Measurements from ENCODE around the gene CREBZF. TPM values are rescaled to one million over a fixed set of nuclear protein-coding genes. Genes with fewer than 3 reads are reported as not detected.
A peak's percentile ranks its signal among the peaks of the same experiment; 100 is the strongest.

The CREBZF gene
- total RNA-seq, 2 donors from 2014 or later: 39.3 to 47.5 TPM

- Mint-ChIP-seq H3K4me1 (peaks cover 12% of the 10 kb centered on the region), H3K27me3 (ENCODE audit: insufficient read depth) (no peaks in the 10 kb centered on the region), H3K9me3 (no peaks in the 10 kb centered on the region), H3K36me3 (ENCODE audit: low read depth) (peaks cover 17% of the 10 kb centered on the region), H3K27ac (peak within 1 kb of the TSS; percentile 97), H3K4me3 (peak within 1 kb of the TSS; percentile 87)
- Histone ChIP-seq H3K36me3 (ENCODE audit: control insufficient read depth, insufficient read depth, low read length) (peaks cover 15% of the 10 kb centered on the region), H3K27ac (ENCODE audit: low read depth, low read length) (peak within 1 kb of the TSS; percentile 82), H3K9me3 (ENCODE audit: control insufficient read depth, low read length) (no peaks in the 10 kb centered on the region), H3K4me3 (ENCODE audit: low read length) (peak within 1 kb of the TSS; percentile 91), H3K4me1 (ENCODE audit: control insufficient read depth, insufficient read depth, low read length) (peaks cover 7% of the 10 kb centered on the region), H3K9ac (ENCODE audit: extremely low read depth, low read length, poor library complexity, severe bottlenecking) (peak within 1 kb of the TSS; percentile 89), H3K27me3 (ENCODE audit: control insufficient read depth, insufficient read depth, low read length, poor library complexity, severe bottlenecking) (no peaks in the 10 kb centered on the region)
- WGBS, 2 experiments (ENCODE audit: insufficient coverage in 1 of 2, insufficient read length in 1 of 2): 0 to 1% methylated on average over 14 to 41 of the region's 41 CpGs
- peak; percentile 98 for DNase-seq
- no peak for TF ChIP-seq CTCF (conservative IDR thresholded peaks at IDR 0.05)
These were observed 36.7 kb downstream of the CREBZF start, which contains the start of gene TMEM126B for GRCh38 chr11:85627998-85628770. TSS of gene TMEM126B (plus strand) at chr11:85628593. CDS start at chr11:85628608, 15 bp downstream.

- peaks cover 15% of the 10 kb centered on the region for H3K36me3 ChIP-seq (ENCODE audit: control insufficient read depth, insufficient read depth, low read length)
- peak within 1 kb of the TSS; percentile 82 for H3K27ac ChIP-seq (ENCODE audit: low read depth, low read length)
- H3K4me3 ChIP-seq (ENCODE audit: low read length): peak within 1 kb of the TSS; percentile 91
- H3K4me3 Mint-ChIP-seq: peak within 1 kb of the TSS; percentile 87
- H3K36me3 Mint-ChIP-seq (ENCODE audit: low read depth): peaks cover 15% of the 10 kb centered on the region
- H3K9ac ChIP-seq (ENCODE audit: extremely low read depth, low read length, poor library complexity, severe bottlenecking): peak within 1 kb of the TSS; percentile 39
- H3K4me1 Mint-ChIP-seq: peaks cover 12% of the 10 kb centered on the region
- no peak for DNase-seq
- no peaks in the 10 kb centered on the region for H3K27me3 ChIP-seq (ENCODE audit: control insufficient read depth, insufficient read depth, low read length, poor library complexity, severe bottlenecking)
- peaks cover 7% of the 10 kb centered on the region for H3K4me1 ChIP-seq (ENCODE audit: control insufficient read depth, insufficient read depth, low read length)
- no peak for TF ChIP-seq CTCF (conservative IDR thresholded peaks at IDR 0.05)
- 5 to 7% methylated on average over 22 to 23 of the region's 23 CpGs for WGBS, 2 experiments (ENCODE audit: insufficient coverage in 1 of 2, insufficient read length in 1 of 2)
- H3K27ac Mint-ChIP-seq: peak within 1 kb of the TSS; percentile 95
- no peaks in the 10 kb centered on the region for H3K27me3 Mint-ChIP-seq (ENCODE audit: insufficient read depth)
- no peaks in the 10 kb centered on the region for H3K9me3 Mint-ChIP-seq
- no peaks in the 10 kb centered on the region for H3K9me3 ChIP-seq (ENCODE audit: control insufficient read depth, low read length)
These were observed 37.5 kb downstream of the CREBZF start, which contains the start of gene DLG2 for GRCh38 chr11:85627332-85627997. TSS of gene DLG2 (minus strand) at chr11:85627344.

- H3K9me3 Mint-ChIP-seq: no peaks in the 10 kb centered on the region
- H3K4me3 Mint-ChIP-seq: peak overlapping the region; percentile 87
- H3K27ac Mint-ChIP-seq: no peak overlapping the region
- H3K4me1 ChIP-seq (ENCODE audit: control insufficient read depth, insufficient read depth, low read length): peaks cover 7% of the 10 kb centered on the region
- no peaks in the 10 kb centered on the region for H3K27me3 Mint-ChIP-seq (ENCODE audit: insufficient read depth)
- DNase-seq: no peak
- H3K27me3 ChIP-seq (ENCODE audit: control insufficient read depth, insufficient read depth, low read length, poor library complexity, severe bottlenecking): no peaks in the 10 kb centered on the region
- peaks cover 7% of the 10 kb centered on the region for H3K36me3 ChIP-seq (ENCODE audit: control insufficient read depth, insufficient read depth, low read length)
- no peaks in the 10 kb centered on the region for H3K9me3 ChIP-seq (ENCODE audit: control insufficient read depth, low read length)
- H3K4me1 Mint-ChIP-seq: peaks cover 12% of the 10 kb centered on the region
- peaks cover 6% of the 10 kb centered on the region for H3K36me3 Mint-ChIP-seq (ENCODE audit: low read depth)
- H3K4me3 ChIP-seq (ENCODE audit: low read length): peak overlapping the region; percentile 91
- TF ChIP-seq CTCF (conservative IDR thresholded peaks at IDR 0.05): no peak
- no peak overlapping the region for H3K9ac ChIP-seq (ENCODE audit: extremely low read depth, low read length, poor library complexity, severe bottlenecking)
- 92% methylated on average over 2 of the region's 2 CpGs; no CpG with 5 or more reads in 1 of the 2 experiments for WGBS, 2 experiments (ENCODE audit: insufficient coverage in 1 of 2, insufficient read length in 1 of 2)
- H3K27ac ChIP-seq (ENCODE audit: low read depth, low read length): no peak overlapping the region
These were observed 38.4 kb downstream of the CREBZF start for GRCh38 chr11:85626496-85626895.

Data from endodermal cell (in vitro differentiated cells).